Hepatocyte (in vitro differentiated cells): ENCODE data around the gene TSSC4. TPM values are rescaled to one million over a fixed set of nuclear protein-coding genes. Genes with fewer than 3 reads are reported as not detected.

Experiments
- DNase-seq: peaks from one replicate; pipeline ENCODE4 v3.0.0-alpha.2; 2016; ENCODE audit warnings: low spot score
- H2AFZ ChIP-seq: fragments of 200-600 bp; sonication (generic); 2 replicates; pipeline ENCODE4 v1.6.0; 2016; ENCODE audit warnings: antibody characterized with exemption, mild to moderate bottlenecking
- H3K27ac ChIP-seq: fragments of 200-600 bp; sonication (generic); 2 replicates; pipeline ENCODE4 v1.5.1; 2016; ENCODE audit warnings: mild to moderate bottlenecking
- H3K27me3 ChIP-seq: fragments of 200-600 bp; sonication (generic); 2 replicates; pipeline ENCODE4 v1.6.1; 2016
- H3K36me3 ChIP-seq: fragments of 200-600 bp; sonication (generic); replicated peaks from 2 replicates; pipeline ENCODE4 v1.5.1; 2016; ENCODE audit warnings: low read depth; ENCODE audit not compliant: insufficient read depth
- H3K4me1 ChIP-seq: fragments of 200-600 bp; sonication (generic); 2 replicates; pipeline ENCODE4 v1.5.1; 2016; ENCODE audit warnings: mild to moderate bottlenecking, moderate library complexity; ENCODE audit not compliant: insufficient read depth
- H3K4me2 ChIP-seq: fragments of 200-600 bp; sonication (generic); 2 replicates; pipeline ENCODE4 v1.6.0; 2016
- H3K4me3 ChIP-seq: fragments of 200-600 bp; sonication (generic); 2 replicates; pipeline ENCODE4 v1.5.1; 2016; ENCODE audit warnings: mild to moderate bottlenecking
- H3K79me2 ChIP-seq: fragments of 200-600 bp; sonication (generic); 2 replicates; pipeline ENCODE4 v1.6.0; 2017; ENCODE audit warnings: mild to moderate bottlenecking
- H3K9me2 ChIP-seq: fragments of 200-600 bp; sonication (generic); replicated peaks from 2 replicates; pipeline ENCODE4 v1.6.0; 2017; ENCODE audit warnings: mild to moderate bottlenecking; ENCODE audit not compliant: insufficient read depth
- H3K9me3 ChIP-seq: fragments of 200-600 bp; sonication (generic); 2 replicates; pipeline ENCODE4 v1.5.1; 2016; ENCODE audit warnings: low read depth, mild to moderate bottlenecking
- H4K20me1 ChIP-seq: fragments of 200-600 bp; sonication (generic); 2 replicates; pipeline ENCODE4 v1.6.0; 2016; ENCODE audit warnings: mild to moderate bottlenecking; ENCODE audit not compliant: insufficient read depth, poor library complexity, severe bottlenecking
- CTCF ChIP-seq: fragments of 200-600 bp; sonication (generic); IDR thresholded peaks from 2 replicates; pipeline ENCODE4 v1.5.1; 2016; ENCODE audit warnings: antibody characterized with exemption, mild to moderate bottlenecking; ENCODE audit not compliant: poor library complexity
- EZH2 ChIP-seq: fragments of 200-600 bp; sonication (generic); IDR thresholded peaks from 2 replicates; pipeline ENCODE4 v1.6.1; 2016; ENCODE audit warnings: antibody characterized with exemption, mild to moderate bottlenecking, borderline replicate concordance
- EZH2phosphoT487 ChIP-seq: fragments of 200-600 bp; sonication (generic); IDR thresholded peaks from one replicate; pipeline ENCODE4 v1.6.1; 2018; ENCODE audit warnings: antibody characterized with exemption, mild to moderate bottlenecking, low read depth, moderate library complexity; ENCODE audit not compliant: unreplicated experiment, severe bottlenecking
- WGBS: methylation state at CpG from one replicate; pipeline ENCODE4 v1.1.6; 2016; ENCODE audit warnings: low lambda C conversion rate; ENCODE audit errors: missing lambda C conversion rate; 5-methylcytosine and 5-hydroxymethylcytosine counted together
- polyA plus RNA-seq: library from polyadenylated mRNA; unstranded; fragments of >200 nt; fragmentation: Nextera tagmentation; extraction: Ambion mirVana; gene quantifications from 2 replicates; pipeline ENCODE4 v1.2.1, GENCODE V29; 2016
- total RNA-seq: library from RNA; depleted of rRNA; stranded (reverse); fragments of >200 nt; gene quantifications from 2 replicates; pipeline ENCODE4 v1.2.3, GENCODE V29; 2014

Gene TSSC4
- total and polyA plus RNA-seq, 2 experiments from 2014 or later = 33.8 to 68.5 TPM

GRCh38 chr11:2421996-2422395 lies 21.4 kb downstream of the TSSC4 start:
- Histone ChIP-seq H3K4me3 (no peak overlapping the region), H3K36me3 (no peaks in the 10 kb centered on the region), H3K4me2 (no peak overlapping the region), H4K20me1 (no peaks in the 10 kb centered on the region), H2AFZ (no peak overlapping the region), H3K9me2 (no peaks in the 10 kb centered on the region), H3K9me3 (no peaks in the 10 kb centered on the region), H3K27me3 (no peaks in the 10 kb centered on the region), H3K27ac (no peak overlapping the region), H3K79me2 (no peaks in the 10 kb centered on the region), H3K4me1 (no peaks in the 10 kb centered on the region)
- no peak for DNase-seq
- TF ChIP-seq CTCF = no peak
- no peak for TF ChIP-seq EZH2phosphoT487
- TF ChIP-seq EZH2 = no peak
- 92% methylated on average over 13 of the region's 17 CpGs for WGBS

GRCh38 chr11:2422461-2423156 lies 22.1 kb downstream of the TSSC4 start:
- no peaks in the 10 kb centered on the region for H3K9me2 ChIP-seq
- no peaks in the 10 kb centered on the region for H3K36me3 ChIP-seq
- H3K4me2 ChIP-seq = no peak overlapping the region
- no peaks in the 10 kb centered on the region for H3K79me2 ChIP-seq
- no peaks in the 10 kb centered on the region for H4K20me1 ChIP-seq
- no peak overlapping the region for H3K4me3 ChIP-seq
- no peak overlapping the region for H3K27ac ChIP-seq
- TF ChIP-seq EZH2 (no peak), CTCF (no peak), EZH2phosphoT487 (no peak)
- DNase-seq = no peak
- no peaks in the 10 kb centered on the region for H3K9me3 ChIP-seq
- H2AFZ ChIP-seq = no peak overlapping the region
- no peaks in the 10 kb centered on the region for H3K27me3 ChIP-seq
- WGBS = 87% methylated on average over 14 of the region's 14 CpGs
- H3K4me1 ChIP-seq = no peaks in the 10 kb centered on the region

- no peak overlapping the region for H3K4me3 ChIP-seq
- H2AFZ ChIP-seq = no peak overlapping the region
- no peaks in the 10 kb centered on the region for H3K4me1 ChIP-seq
- TF ChIP-seq EZH2phosphoT487 (no peak), CTCF (no peak), EZH2 (no peak)
- H3K4me2 ChIP-seq = no peak overlapping the region
- H3K27me3 ChIP-seq = no peaks in the 10 kb centered on the region
- no peaks in the 10 kb centered on the region for H3K9me3 ChIP-seq
- no peaks in the 10 kb centered on the region for H3K79me2 ChIP-seq
- DNase-seq = no peak
- WGBS = 85% methylated on average over 25 of the region's 26 CpGs
- no peaks in the 10 kb centered on the region for H3K9me2 ChIP-seq
- no peaks in the 10 kb centered on the region for H4K20me1 ChIP-seq
- H3K27ac ChIP-seq = no peak overlapping the region
- H3K36me3 ChIP-seq = no peaks in the 10 kb centered on the region
These were observed 22.8 kb downstream of the TSSC4 start for GRCh38 chr11:2423157-2424025.
